ENCODE measurements around the gene FLRT1.

The FLRT1 gene

GRCh38 chr11:64071849-64072248, 36.1 kb downstream of the FLRT1 start:
- H3K27ac ChIP-seq (ENCODE audit: low read depth, low read length), result no peak overlapping the region
- H3K27me3 ChIP-seq (ENCODE audit: insufficient read depth, low read length), result peaks cover 12% of the 10 kb centered on the region

GRCh38 chr11:64072403-64072802, 36.7 kb downstream of the FLRT1 start:
- Histone ChIP-seq H3K36me3 (ENCODE audit: insufficient read depth, low read length) (no peaks in the 10 kb centered on the region), H3K9ac (ENCODE audit: low read depth, low read length) (no peak overlapping the region), H3K27me3 (ENCODE audit: insufficient read depth, low read length) (peaks cover 12% of the 10 kb centered on the region), H3K9me3 (ENCODE audit: insufficient read depth, low read depth, low read length) (no peaks in the 10 kb centered on the region), H3K4me1 (ENCODE audit: insufficient read depth, low read length) (peaks cover 13% of the 10 kb centered on the region), H3K4me3 (ENCODE audit: low read length) (no peak overlapping the region), H3K27ac (ENCODE audit: low read depth, low read length) (no peak overlapping the region)
- 94% methylated on average over 7 of the region's 8 CpGs for WGBS

More at GRCh38 chr11:64071849-64072248, 36.1 kb downstream of the FLRT1 start:
- 94% methylated on average over 20 of the region's 20 CpGs for WGBS
- Histone ChIP-seq H3K36me3 (ENCODE audit: insufficient read depth, low read length) (no peaks in the 10 kb centered on the region), H3K9ac (ENCODE audit: low read depth, low read length) (no peak overlapping the region), H3K4me3 (ENCODE audit: low read length) (no peak overlapping the region), H3K9me3 (ENCODE audit: insufficient read depth, low read depth, low read length) (no peaks in the 10 kb centered on the region), H3K4me1 (ENCODE audit: insufficient read depth, low read length) (peaks cover 13% of the 10 kb centered on the region)

- Histone ChIP-seq H3K9me3 (ENCODE audit: insufficient read depth, low read depth, low read length) (no peaks in the 10 kb centered on the region), H3K9ac (ENCODE audit: low read depth, low read length) (no peak overlapping the region), H3K4me1 (ENCODE audit: insufficient read depth, low read length) (peaks cover 9% of the 10 kb centered on the region), H3K4me3 (ENCODE audit: low read length) (no peak overlapping the region), H3K27me3 (ENCODE audit: insufficient read depth, low read length) (peaks cover 12% of the 10 kb centered on the region), H3K27ac (ENCODE audit: low read depth, low read length) (no peak overlapping the region), H3K36me3 (ENCODE audit: insufficient read depth, low read length) (no peaks in the 10 kb centered on the region)
- WGBS, result 86% methylated on average over 9 of the region's 9 CpGs
These were observed 37.1 kb downstream of the FLRT1 start for GRCh38 chr11:64072871-64073270.

- no peaks in the 10 kb centered on the region for H3K9me3 ChIP-seq (ENCODE audit: insufficient read depth, low read depth, low read length)
- H3K36me3 ChIP-seq (ENCODE audit: insufficient read depth, low read length), result no peaks in the 10 kb centered on the region
- H3K27me3 ChIP-seq (ENCODE audit: insufficient read depth, low read length), result peaks cover 6% of the 10 kb centered on the region
- 80% methylated on average over 13 of the region's 13 CpGs for WGBS
- no peak overlapping the region for H3K4me3 ChIP-seq (ENCODE audit: low read length)
- no peak overlapping the region for H3K27ac ChIP-seq (ENCODE audit: low read depth, low read length)
- H3K4me1 ChIP-seq (ENCODE audit: insufficient read depth, low read length), result peaks cover 5% of the 10 kb centered on the region
- H3K9ac ChIP-seq (ENCODE audit: low read depth, low read length), result no peak overlapping the region
These were observed 37.8 kb downstream of the FLRT1 start for GRCh38 chr11:64073542-64073941.

- H3K27me3 ChIP-seq (ENCODE audit: insufficient read depth, low read length), result peaks cover 6% of the 10 kb centered on the region
- H3K4me3 ChIP-seq (ENCODE audit: low read length), result no peak overlapping the region
- peaks cover 5% of the 10 kb centered on the region for H3K4me1 ChIP-seq (ENCODE audit: insufficient read depth, low read length)
- WGBS, result 84% methylated on average over 10 of the region's 10 CpGs
- no peak overlapping the region for H3K9ac ChIP-seq (ENCODE audit: low read depth, low read length)
- H3K27ac ChIP-seq (ENCODE audit: low read depth, low read length), result no peak overlapping the region
- no peaks in the 10 kb centered on the region for H3K36me3 ChIP-seq (ENCODE audit: insufficient read depth, low read length)
- H3K9me3 ChIP-seq (ENCODE audit: insufficient read depth, low read depth, low read length), result no peaks in the 10 kb centered on the region
These were observed 38.5 kb downstream of the FLRT1 start for GRCh38 chr11:64074239-64074638.

- no peaks in the 10 kb centered on the region for H3K9me3 ChIP-seq (ENCODE audit: insufficient read depth, low read depth, low read length)
- no peak overlapping the region for H3K4me3 ChIP-seq (ENCODE audit: low read length)
- no peaks in the 10 kb centered on the region for H3K36me3 ChIP-seq (ENCODE audit: insufficient read depth, low read length)
- whole genome bisulfite sequencing, result 86% methylated on average over 8 of the region's 8 CpGs
- no peaks in the 10 kb centered on the region for H3K4me1 ChIP-seq (ENCODE audit: insufficient read depth, low read length)
- peaks cover 17% of the 10 kb centered on the region for H3K27me3 ChIP-seq (ENCODE audit: insufficient read depth, low read length)
- no peak overlapping the region for H3K9ac ChIP-seq (ENCODE audit: low read depth, low read length)
- H3K27ac ChIP-seq (ENCODE audit: low read depth, low read length), result no peak overlapping the region
These were observed 41.0 kb downstream of the FLRT1 start for GRCh38 chr11:64076758-64077157.

GRCh38 chr11:64077607-64078006, 41.9 kb downstream of the FLRT1 start:
- peaks cover 19% of the 10 kb centered on the region for H3K27me3 ChIP-seq (ENCODE audit: insufficient read depth, low read length)
- no peaks in the 10 kb centered on the region for H3K4me1 ChIP-seq (ENCODE audit: insufficient read depth, low read length)
- no peak overlapping the region for H3K9ac ChIP-seq (ENCODE audit: low read depth, low read length)
- WGBS, result 93% methylated on average over 12 of the region's 12 CpGs
- no peak overlapping the region for H3K27ac ChIP-seq (ENCODE audit: low read depth, low read length)
- no peak overlapping the region for H3K4me3 ChIP-seq (ENCODE audit: low read length)
- H3K36me3 ChIP-seq (ENCODE audit: insufficient read depth, low read length), result no peaks in the 10 kb centered on the region
- no peaks in the 10 kb centered on the region for H3K9me3 ChIP-seq (ENCODE audit: insufficient read depth, low read depth, low read length)

- Histone ChIP-seq H3K27ac (ENCODE audit: low read depth, low read length) (no peak overlapping the region), H3K36me3 (ENCODE audit: insufficient read depth, low read length) (no peaks in the 10 kb centered on the region), H3K9me3 (ENCODE audit: insufficient read depth, low read depth, low read length) (no peaks in the 10 kb centered on the region), H3K4me1 (ENCODE audit: insufficient read depth, low read length) (no peaks in the 10 kb centered on the region), H3K4me3 (ENCODE audit: low read length) (no peak overlapping the region), H3K9ac (ENCODE audit: low read depth, low read length) (no peak overlapping the region), H3K27me3 (ENCODE audit: insufficient read depth, low read length) (peaks cover 19% of the 10 kb centered on the region)
- WGBS, result 92% methylated on average over 11 of the region's 11 CpGs
These were observed 42.6 kb downstream of the FLRT1 start for GRCh38 chr11:64078284-64078683.

GRCh38 chr11:64078905-64079304, 43.2 kb downstream of the FLRT1 start:
- no peaks in the 10 kb centered on the region for H3K36me3 ChIP-seq (ENCODE audit: insufficient read depth, low read length)
- no peak overlapping the region for H3K9ac ChIP-seq (ENCODE audit: low read depth, low read length)
- H3K9me3 ChIP-seq (ENCODE audit: insufficient read depth, low read depth, low read length), result no peaks in the 10 kb centered on the region
- H3K27me3 ChIP-seq (ENCODE audit: insufficient read depth, low read length), result peaks cover 19% of the 10 kb centered on the region
- H3K4me3 ChIP-seq (ENCODE audit: low read length), result no peak overlapping the region
- no peaks in the 10 kb centered on the region for H3K4me1 ChIP-seq (ENCODE audit: insufficient read depth, low read length)
- H3K27ac ChIP-seq (ENCODE audit: low read depth, low read length), result no peak overlapping the region
- 84% methylated on average over 13 of the region's 13 CpGs for WGBS

GRCh38 chr11:64080390-64080789, 44.7 kb downstream of the FLRT1 start:
- Histone ChIP-seq H3K27ac (ENCODE audit: low read depth, low read length) (no peak overlapping the region), H3K9ac (ENCODE audit: low read depth, low read length) (no peak overlapping the region), H3K9me3 (ENCODE audit: insufficient read depth, low read depth, low read length) (no peaks in the 10 kb centered on the region), H3K27me3 (ENCODE audit: insufficient read depth, low read length) (peaks cover 19% of the 10 kb centered on the region), H3K4me3 (ENCODE audit: low read length) (no peak overlapping the region), H3K4me1 (ENCODE audit: insufficient read depth, low read length) (no peaks in the 10 kb centered on the region), H3K36me3 (ENCODE audit: insufficient read depth, low read length) (no peaks in the 10 kb centered on the region)
- WGBS, result 93% methylated on average over 8 of the region's 10 CpGs

- WGBS, result 86% methylated on average over 27 of the region's 27 CpGs
- Histone ChIP-seq H3K27ac (ENCODE audit: low read depth, low read length) (no peak overlapping the region), H3K9me3 (ENCODE audit: insufficient read depth, low read depth, low read length) (no peaks in the 10 kb centered on the region), H3K9ac (ENCODE audit: low read depth, low read length) (no peak overlapping the region), H3K4me3 (ENCODE audit: low read length) (no peak overlapping the region), H3K4me1 (ENCODE audit: insufficient read depth, low read length) (no peaks in the 10 kb centered on the region), H3K36me3 (ENCODE audit: insufficient read depth, low read length) (no peaks in the 10 kb centered on the region), H3K27me3 (ENCODE audit: insufficient read depth, low read length) (peaks cover 21% of the 10 kb centered on the region; the same call in 1 of the 2 replicates)
These were observed 46.2 kb downstream of the FLRT1 start for GRCh38 chr11:64081745-64082442.
